Hematopoietic multipotent progenitor cell treated with erythropoietin and hydrocortisone succinate and interleukin-3 and kit ligand, for 8 days (in vitro differentiated cells): Measurements from ENCODE around the gene KCNC2.

ENCODE experiments used
- DNase-seq: peaks from one replicate; pipeline ENCODE4 v3.0.0-alpha.2; 2015

The KCNC2 gene

GRCh38 chr12:75047885-75048525 lies 161.6 kb downstream of the KCNC2 start:
- DNase-seq, result no peak

DNA sequence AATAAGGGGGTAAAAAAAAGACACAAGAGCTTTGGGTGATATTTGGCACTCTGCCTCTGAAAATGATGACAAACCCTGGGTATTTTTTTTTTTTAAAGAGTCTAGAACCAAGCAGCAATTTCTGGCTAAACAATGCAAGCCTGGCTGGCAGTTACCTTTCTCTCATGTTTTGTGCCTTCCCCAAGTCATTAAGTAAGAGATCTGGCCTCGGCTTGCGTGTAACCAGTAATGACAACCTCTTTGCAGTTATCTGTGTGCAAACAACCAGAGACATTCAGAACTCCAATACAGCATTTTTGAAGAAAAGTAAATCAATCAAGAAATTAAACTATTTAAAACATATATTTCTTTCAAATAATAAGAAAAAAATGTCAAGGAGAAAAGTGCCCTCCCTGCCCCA lies 167.5 kb downstream of the KCNC2 start:
- DNase-seq, result no peak

DNA sequence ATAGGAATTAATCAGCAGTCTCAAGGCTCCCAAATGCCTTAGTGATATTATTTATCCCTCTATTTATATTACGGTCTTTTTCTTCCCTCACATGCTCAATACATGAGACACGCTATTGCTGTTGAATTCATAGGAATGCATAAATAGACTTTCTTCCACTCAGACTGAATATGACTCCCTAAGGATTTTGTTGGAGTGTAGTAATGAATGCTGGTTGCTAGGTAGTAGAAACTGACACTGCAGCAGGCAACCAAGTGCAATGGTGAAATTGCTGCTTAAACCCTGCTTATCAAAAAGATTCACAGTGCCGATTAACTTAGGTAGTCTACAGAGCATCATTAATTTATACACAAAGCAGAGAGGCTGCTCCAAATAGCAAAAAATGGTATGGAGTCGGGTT lies 168.2 kb downstream of the KCNC2 start:
- DNase-seq, result no peak

DNA sequence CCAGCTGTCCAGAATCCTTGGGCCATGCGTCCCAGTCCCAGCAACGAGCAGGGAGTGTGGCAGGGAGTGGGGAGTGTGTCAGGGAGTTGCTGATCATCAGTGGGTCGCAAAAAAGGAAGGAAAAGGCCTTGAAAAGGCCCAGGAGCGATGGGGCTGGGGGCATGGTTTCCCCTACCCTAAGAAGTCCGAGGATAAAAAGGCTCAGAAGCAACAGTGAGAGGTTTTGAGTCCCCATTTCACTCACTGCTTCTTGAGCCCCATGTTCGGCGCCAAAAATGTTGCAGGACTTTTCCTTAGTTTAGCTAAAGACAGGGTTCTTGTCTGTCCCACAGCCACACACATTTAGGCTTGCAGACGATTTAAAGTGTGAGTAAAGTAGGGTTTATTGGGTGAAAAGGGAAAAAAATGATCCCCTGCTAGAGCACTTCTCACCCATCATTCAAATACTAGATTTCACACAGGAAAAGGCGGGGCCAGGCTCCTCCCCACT lies 189.5 kb downstream of the KCNC2 start:
- no peak for DNase-seq

DNA sequence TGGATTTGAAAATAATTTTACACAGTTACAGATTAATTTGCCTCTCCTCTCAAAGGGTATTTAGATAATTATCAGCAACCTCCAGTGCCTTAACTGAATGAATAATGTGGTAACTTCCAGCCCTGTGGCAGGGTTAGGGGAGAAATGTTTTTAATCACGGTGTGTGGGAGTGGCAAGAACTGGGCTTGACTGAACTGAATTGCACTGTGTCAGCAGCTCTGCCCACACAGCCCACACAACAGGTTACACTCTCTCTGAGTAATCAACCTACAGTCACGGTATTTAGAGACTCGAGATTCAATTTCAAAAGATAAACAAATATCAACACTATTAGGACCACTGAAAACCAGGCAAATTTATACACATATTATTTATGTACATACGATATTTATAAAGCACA lies 198.5 kb downstream of the KCNC2 start:
- DNase-seq, result no peak

DNA sequence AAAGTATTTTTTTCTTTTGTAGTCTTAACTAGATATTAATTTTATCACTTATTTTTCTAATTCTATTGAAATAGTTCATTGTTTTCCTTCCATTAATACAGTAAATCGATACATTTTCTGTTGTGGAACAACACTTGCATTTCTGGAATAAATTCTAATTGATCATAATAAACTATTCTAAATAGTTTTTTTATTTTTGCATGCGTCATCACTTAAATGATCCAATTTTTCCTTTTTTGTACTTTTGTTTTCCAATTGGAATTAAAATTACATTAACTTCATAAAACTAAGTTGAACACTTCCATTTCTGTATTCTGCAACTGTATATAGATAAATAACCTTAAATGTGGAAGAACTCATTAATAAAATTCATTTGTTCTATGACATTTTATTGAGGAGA lies 202.5 kb downstream of the KCNC2 start:
- no peak for DNase-seq

GRCh38 chr12:75000120-75000519 lies 209.5 kb downstream of the KCNC2 start:
- no peak for DNase-seq

- no peak for DNase-seq
Observed at GRCh38 chr12:74999474-74999873, 210.2 kb downstream of the KCNC2 start.
